Adrenal gland (tissue), 5 donors: Measurements from ENCODE around the gene MOGAT3.
"Not testable (repeated sequence)": the region's sequence is repeated elsewhere in the genome, so short reads cannot be mapped to it uniquely, and the experiment has no call there.

ENCODE experiments used
- POLR2A ChIP-seq, 2 donors: fragments of 450-650 bp; IDR thresholded peaks; one replicate each; pipeline ENCODE4 v1.6.1; 2017; ENCODE audit warnings: antibody characterized with exemption in 2 of 2, mild to moderate bottlenecking in 2 of 2, moderate library complexity in 1 of 2
- TF ChIP-seq, protein P1 (sequence below), 6 experiments: fragments of 450-650 bp in 4 of 6; fragments of 200-600 bp in 2 of 6; sonication (generic) in 1 of 6; IDR thresholded peaks; 1 replicate in 5 of 6; 2 replicates in 1 of 6; pipeline versions ENCODE4 v1.5.1 to v1.8.0; 2016 to 2021; ENCODE audit warnings: antibody characterized with exemption in 6 of 6, mild to moderate bottlenecking in 2 of 6, moderate library complexity in 1 of 6
- donor health status: DM: no; HTN: no; CAD: no.

DNA sequence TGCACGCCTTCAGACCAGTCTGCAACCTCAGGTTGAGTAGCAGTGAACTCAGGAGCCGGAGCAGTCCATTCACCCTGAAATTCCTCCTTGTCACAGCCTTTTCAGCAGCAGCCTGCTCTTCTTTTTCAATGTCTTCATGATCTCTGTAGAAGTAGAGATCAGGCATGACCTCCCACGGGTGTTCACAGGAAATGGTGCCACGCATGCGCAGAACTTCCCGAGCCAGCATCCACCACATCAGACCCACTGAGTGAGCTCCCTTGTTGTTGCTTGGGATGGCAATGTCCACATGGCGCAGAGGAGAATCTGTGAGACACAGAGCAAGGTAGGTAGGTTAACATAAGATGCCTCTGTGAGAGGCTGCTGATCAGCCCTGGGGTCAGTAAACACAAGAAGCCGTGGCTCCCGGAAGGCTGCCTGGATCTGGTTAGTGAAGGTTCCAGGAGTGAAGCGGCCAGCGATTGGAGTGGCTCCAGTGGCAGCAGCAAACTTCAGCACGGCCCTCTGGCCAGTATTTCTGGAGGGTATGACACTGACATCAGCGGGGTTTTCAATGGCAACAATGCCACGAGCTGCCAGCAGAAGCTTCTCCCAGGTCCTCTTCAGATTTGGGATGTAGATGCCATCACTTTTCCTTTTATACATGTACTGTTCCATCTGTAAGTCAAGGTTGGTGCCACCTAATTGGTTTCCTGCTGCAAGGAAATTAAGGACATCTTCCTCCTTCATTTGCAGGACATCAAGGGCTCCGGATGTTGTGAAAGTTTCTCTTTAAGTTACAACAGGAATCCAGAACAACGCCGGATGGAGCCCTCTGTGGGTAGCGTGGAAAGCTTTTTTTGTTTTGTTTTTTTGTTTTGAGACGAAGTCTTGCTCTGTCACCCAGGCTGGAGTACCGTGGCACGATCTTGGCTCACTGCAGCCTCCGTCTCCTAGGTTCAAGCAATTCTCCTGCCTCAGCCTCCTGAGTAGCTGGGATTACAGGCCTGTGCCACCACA lies 3.2 kb upstream of the MOGAT3 start:
- not testable (repeated sequence) for TF ChIP-seq POLR2A (IDR thresholded peaks at IDR 0.05)
- TF ChIP-seq, protein P1, sequence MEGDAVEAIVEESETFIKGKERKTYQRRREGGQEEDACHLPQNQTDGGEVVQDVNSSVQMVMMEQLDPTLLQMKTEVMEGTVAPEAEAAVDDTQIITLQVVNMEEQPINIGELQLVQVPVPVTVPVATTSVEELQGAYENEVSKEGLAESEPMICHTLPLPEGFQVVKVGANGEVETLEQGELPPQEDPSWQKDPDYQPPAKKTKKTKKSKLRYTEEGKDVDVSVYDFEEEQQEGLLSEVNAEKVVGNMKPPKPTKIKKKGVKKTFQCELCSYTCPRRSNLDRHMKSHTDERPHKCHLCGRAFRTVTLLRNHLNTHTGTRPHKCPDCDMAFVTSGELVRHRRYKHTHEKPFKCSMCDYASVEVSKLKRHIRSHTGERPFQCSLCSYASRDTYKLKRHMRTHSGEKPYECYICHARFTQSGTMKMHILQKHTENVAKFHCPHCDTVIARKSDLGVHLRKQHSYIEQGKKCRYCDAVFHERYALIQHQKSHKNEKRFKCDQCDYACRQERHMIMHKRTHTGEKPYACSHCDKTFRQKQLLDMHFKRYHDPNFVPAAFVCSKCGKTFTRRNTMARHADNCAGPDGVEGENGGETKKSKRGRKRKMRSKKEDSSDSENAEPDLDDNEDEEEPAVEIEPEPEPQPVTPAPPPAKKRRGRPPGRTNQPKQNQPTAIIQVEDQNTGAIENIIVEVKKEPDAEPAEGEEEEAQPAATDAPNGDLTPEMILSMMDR (IDR thresholded peaks at IDR 0.05): not testable (repeated sequence)
